Measurements from ENCODE around the gene FARS2. TPM values are rescaled to one million over a fixed set of nuclear protein-coding genes. Genes with fewer than 3 reads are reported as not detected.

Gene FARS2
- total and polyA plus RNA-seq, 9 of the 15 experiments (the other 6 are each of a cell fraction or from before 2014, with no cell fraction given) = 16.5 to 62.2 (median 27.0) TPM

GRCh38 chr6:5729080-5729434 lies 467.7 kb downstream of the FARS2 start:
- Histone ChIP-seq H3K27me3 (ENCODE audit: control insufficient read depth in 2 of 2, insufficient read depth in 2 of 2, low read length in 2 of 2) (peaks cover 12 to 62% of the 10 kb centered on the region in 2 experiments), H3K9me3 (replicated peaks; ENCODE audit: control insufficient read depth, insufficient read depth, low read depth, low read length) (no peaks in the 10 kb centered on the region), H3K4me1 (replicated peaks in 1 of 2; ENCODE audit: control insufficient read depth in 2 of 2, insufficient read depth in 2 of 2, low read length in 2 of 2) (no peaks in the 10 kb centered on the region), H3K4me3 (no peak overlapping the region), H3K4me2 (ENCODE audit: insufficient read depth, low read length) (no peak overlapping the region), H3K36me3 (ENCODE audit: control insufficient read depth, insufficient read depth, low read length) (no peaks in the 10 kb centered on the region), H3K79me2 (ENCODE audit: control insufficient read depth, insufficient read depth, low read length) (no peaks in the 10 kb centered on the region), H2AFZ (ENCODE audit: low read depth, low read length) (no peak overlapping the region), H3K9ac (ENCODE audit: insufficient read depth in 1 of 2, low read depth in 2 of 2, low read length in 2 of 2) (no peak overlapping the region), H3K9me1 (ENCODE audit: control insufficient read depth, insufficient read depth, low read length) (no peaks in the 10 kb centered on the region), H4K20me1 (replicated peaks; ENCODE audit: control insufficient read depth, insufficient read depth, low read length) (peaks cover 22% of the 10 kb centered on the region; the same call in 1 of the 2 replicates), H3K27ac (ENCODE audit: extremely low read depth, low read depth, low read length) (no peak overlapping the region)
- FAIRE-seq = no peak
- TF ChIP-seq MEF2D (tag; conservative IDR thresholded peaks at IDR 0.05; ENCODE audit: low read depth) (no peak), ZNF76 (CRISPR knock-in tag; IDR thresholded peaks at IDR 0.05; ENCODE audit: borderline replicate concordance) (no peak), COPS2 (conservative IDR thresholded peaks at IDR 0.05) (no peak), MYC (IDR thresholded peaks at IDR 0.05; ENCODE audit: low read depth, low read length) (no peak), MYC (CRISPR knock-in tag; IDR thresholded peaks at IDR 0.05; ENCODE audit: borderline replicate concordance, low read depth) (no peak)
- TF ChIP-seq, protein P1, sequence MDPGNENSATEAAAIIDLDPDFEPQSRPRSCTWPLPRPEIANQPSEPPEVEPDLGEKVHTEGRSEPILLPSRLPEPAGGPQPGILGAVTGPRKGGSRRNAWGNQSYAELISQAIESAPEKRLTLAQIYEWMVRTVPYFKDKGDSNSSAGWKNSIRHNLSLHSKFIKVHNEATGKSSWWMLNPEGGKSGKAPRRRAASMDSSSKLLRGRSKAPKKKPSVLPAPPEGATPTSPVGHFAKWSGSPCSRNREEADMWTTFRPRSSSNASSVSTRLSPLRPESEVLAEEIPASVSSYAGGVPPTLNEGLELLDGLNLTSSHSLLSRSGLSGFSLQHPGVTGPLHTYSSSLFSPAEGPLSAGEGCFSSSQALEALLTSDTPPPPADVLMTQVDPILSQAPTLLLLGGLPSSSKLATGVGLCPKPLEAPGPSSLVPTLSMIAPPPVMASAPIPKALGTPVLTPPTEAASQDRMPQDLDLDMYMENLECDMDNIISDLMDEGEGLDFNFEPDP (CRISPR knock-in tag; IDR thresholded peaks at IDR 0.05) = no peak
- no peak for DNase-seq (ENCODE audit: extremely low read depth in 1 of 4, low spot score in 3 of 4)
- ATAC-seq = no peak
- CTCF ChIA-PET (ENCODE audit: low intra/inter-chr PET ratio) = no interaction called here
- 2% methylated on average over 8 of the region's 8 CpGs for WGBS (ENCODE audit: insufficient coverage, low coverage, missing lambda C conversion rate)
- BruUV-seq (replicated peaks) = no TSS peak
- POLR2A ChIA-PET = interaction anchor here (0.9 to 1.3 kb wide), 2 partner anchors 10 to 21 kb away, joined by 3 to 4 read pairs; no protein-coding TSS in a partner anchor
- intact Hi-C loops (cut with micrococcal nuclease) (no loop called here), in situ Hi-C loops (cut with MboI) (no loop called here)
